Stomach (tissue), 4 donors: ENCODE measurements around the gene AGAP5.
"Not testable (repeated sequence)": the region's sequence is repeated elsewhere in the genome, so short reads cannot be mapped to it uniquely, and the experiment has no call there.

ENCODE experiments used
- CTCF ChIP-seq, 7 experiments: fragments of 450-650 bp in 4 of 7; fragments of 200-600 bp in 3 of 7; sonication (generic) in 3 of 7; IDR thresholded peaks; one replicate each; pipeline ENCODE4 v1.5.1; 2016 to 2019; ENCODE audit warnings: antibody characterized with exemption in 7 of 7, control low read depth in 2 of 7, mild to moderate bottlenecking in 1 of 7
- POLR2A ChIP-seq, 4 donors: fragments of 450-650 bp; IDR thresholded peaks; one replicate each; pipeline ENCODE4 v1.6.1; 2016; ENCODE audit warnings: antibody characterized with exemption in 4 of 4, control low read depth in 2 of 4, mild to moderate bottlenecking in 1 of 4, moderate library complexity in 1 of 4

GRCh38 chr10:73707628-73708027 is 9.7 kb upstream of the AGAP5 start:
- TF ChIP-seq CTCF, POLR2A (IDR thresholded peaks at IDR 0.05): not testable (repeated sequence)
